22Rv1 (cell line): ENCODE data around the gene WDR87.
"Not testable (repeated sequence)": the region's sequence is repeated elsewhere in the genome, so short reads cannot be mapped to it uniquely, and the experiment has no call there.

Experiments
- H3K27ac ChIP-seq: fragments of 450-650 bp; 2 replicates; pipeline ENCODE4 v1.5.1; 2017
- ZFX ChIP-seq: fragments of 450-650 bp; IDR thresholded peaks from 2 replicates; pipeline ENCODE4 v1.6.1; 2017; ENCODE audit warnings: antibody characterized with exemption, borderline replicate concordance
- TF ChIP-seq, protein P1 (sequence below): fragments of 450-650 bp; IDR thresholded peaks from 2 replicates; pipeline ENCODE4 v1.5.1; 2017; ENCODE audit warnings: mild to moderate bottlenecking

Gene WDR87

DNA sequence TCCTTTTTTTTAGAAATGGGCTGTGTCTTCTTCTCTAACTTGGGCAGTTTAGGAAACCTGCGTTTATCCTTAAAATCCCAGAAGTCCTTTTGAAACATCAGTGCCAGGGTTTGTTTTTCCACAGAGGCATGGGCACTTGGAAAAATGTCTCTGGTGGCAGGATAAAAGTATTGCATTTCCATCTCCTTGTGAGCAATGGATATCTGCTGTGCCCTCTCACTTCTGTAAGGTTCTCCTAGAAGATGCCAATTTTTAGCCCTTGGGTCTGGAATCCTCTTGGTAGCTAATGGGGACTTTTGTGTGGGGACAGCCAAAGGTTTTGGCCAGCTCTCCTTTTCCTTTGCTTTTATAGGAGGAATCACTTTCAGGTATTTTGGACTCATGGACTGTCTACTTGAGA is 21.0 kb downstream of the WDR87 start:
- TF ChIP-seq, protein P1, sequence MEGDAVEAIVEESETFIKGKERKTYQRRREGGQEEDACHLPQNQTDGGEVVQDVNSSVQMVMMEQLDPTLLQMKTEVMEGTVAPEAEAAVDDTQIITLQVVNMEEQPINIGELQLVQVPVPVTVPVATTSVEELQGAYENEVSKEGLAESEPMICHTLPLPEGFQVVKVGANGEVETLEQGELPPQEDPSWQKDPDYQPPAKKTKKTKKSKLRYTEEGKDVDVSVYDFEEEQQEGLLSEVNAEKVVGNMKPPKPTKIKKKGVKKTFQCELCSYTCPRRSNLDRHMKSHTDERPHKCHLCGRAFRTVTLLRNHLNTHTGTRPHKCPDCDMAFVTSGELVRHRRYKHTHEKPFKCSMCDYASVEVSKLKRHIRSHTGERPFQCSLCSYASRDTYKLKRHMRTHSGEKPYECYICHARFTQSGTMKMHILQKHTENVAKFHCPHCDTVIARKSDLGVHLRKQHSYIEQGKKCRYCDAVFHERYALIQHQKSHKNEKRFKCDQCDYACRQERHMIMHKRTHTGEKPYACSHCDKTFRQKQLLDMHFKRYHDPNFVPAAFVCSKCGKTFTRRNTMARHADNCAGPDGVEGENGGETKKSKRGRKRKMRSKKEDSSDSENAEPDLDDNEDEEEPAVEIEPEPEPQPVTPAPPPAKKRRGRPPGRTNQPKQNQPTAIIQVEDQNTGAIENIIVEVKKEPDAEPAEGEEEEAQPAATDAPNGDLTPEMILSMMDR = no peak
- no peak for TF ChIP-seq ZFX
- no peak overlapping the region for H3K27ac ChIP-seq

DNA sequence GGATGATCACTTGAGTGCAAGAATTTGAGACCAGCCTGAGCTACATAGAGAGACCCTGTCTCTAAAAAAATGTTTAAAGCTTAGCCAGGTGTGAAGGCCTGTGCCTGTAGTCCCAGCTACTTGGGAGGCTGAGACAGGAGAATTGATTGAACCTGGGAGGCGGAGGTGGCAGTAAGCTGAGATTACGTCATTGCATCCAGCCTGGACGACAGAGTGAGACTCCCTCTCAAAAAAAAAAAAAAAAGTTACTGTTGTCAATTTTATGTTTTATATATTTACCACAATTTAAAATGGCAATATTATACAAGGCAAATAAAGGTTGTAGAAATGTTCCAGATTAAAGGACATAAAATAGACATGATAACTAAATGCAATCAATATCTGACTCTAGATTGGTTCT is 29.2 kb downstream of the WDR87 start:
- TF ChIP-seq, protein P1 = no peak
- no peak for TF ChIP-seq ZFX
- H3K27ac ChIP-seq = no peak overlapping the region

DNA sequence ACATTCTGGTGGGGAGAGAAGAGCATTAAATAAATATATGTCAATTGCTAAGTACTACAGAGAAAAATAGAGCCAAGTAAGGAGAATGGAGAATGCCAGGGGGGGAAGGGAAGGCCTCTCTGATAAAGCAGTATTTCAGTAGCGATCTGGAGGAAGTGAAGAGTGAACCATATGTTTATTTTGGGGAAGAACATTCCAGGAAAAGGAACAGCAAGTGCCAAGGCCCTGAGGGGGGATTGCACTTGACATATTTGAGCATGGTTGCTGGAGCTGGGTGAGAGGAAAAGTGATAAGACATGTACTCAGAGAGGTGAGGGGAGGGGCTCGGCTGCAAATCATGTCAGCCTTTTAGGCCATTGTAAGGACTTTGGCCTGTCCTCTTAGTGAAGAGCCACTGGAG is 30.4 kb downstream of the WDR87 start:
- no peak overlapping the region for H3K27ac ChIP-seq

DNA sequence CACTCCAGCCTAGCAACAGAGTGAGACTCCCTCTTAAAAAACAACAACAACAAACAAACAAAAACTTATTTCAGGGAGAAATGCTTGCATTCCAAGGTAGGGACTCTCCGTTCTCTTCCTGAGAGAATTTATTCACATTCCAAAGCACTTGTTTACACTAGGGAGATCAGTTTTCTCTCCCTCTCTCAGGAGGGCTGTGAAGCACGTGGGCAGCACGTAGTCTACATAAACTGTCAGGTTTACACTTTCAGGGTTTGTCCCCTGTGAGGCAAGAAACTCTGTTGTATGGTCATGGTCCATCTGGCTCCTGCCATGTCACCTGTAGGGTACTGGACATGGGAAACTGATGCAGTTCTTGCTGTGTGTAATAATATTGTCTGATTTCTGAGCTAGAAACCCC is 31.6 kb downstream of the WDR87 start:
- TF ChIP-seq, protein P1 = no peak
- TF ChIP-seq ZFX = no peak
- H3K27ac ChIP-seq = no peak overlapping the region

More for the DNA sequence above, 30.4 kb downstream of the WDR87 start:
- TF ChIP-seq, protein P1 = no peak
- no peak for TF ChIP-seq ZFX

DNA sequence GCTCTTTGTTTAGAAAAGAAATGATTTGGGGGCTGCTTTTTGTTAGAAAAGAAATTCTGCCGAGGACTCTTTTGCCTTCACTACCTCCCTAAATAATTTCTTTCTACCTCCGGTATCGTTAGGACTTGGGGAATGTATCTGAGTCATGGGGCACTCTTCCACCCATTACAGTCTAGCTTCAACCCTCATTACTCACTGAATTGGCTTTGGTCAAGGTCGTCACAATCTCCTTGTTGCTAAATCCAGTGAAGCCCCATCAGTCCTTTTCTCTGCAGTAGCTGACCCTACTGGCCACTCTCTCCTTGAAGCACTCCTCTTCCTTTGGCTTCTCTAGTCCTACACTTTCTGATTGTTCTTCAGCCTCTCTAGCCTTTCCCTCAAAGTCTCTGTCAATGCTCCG is 34.0 kb downstream of the WDR87 start:
- H3K27ac ChIP-seq = no peak overlapping the region
- TF ChIP-seq ZFX = no peak
- TF ChIP-seq, protein P1 = no peak

DNA sequence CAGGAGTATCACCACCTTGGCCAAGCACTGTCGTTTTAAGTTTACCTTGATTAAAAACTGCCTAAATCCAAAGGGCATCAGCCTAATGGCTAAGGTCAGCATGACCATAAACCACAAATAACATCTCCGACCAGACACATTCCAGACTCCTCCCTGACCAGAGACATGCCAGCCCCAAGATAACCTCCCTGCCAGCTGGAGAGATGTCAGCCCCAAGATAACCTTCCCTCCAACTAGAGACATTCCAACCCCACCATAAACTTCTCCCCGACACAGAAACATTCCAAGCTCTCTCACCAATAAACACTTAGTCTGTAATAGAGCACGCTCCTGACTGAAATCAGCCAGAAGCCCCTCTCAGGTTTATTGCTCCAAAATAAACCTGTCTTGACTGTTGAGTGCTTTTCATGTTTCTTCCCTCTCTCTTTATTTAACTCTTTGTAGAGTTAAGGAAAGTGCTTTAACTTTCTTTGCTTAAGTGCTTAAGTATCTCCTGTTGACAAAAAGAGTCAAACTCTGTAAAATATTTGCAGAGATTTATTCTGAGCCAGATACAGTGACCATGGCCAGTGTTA is 36.5 kb downstream of the WDR87 start:
- TF ChIP-seq ZFX = no peak
- TF ChIP-seq, protein P1 = no peak
- H3K27ac ChIP-seq = no peak overlapping the region

DNA sequence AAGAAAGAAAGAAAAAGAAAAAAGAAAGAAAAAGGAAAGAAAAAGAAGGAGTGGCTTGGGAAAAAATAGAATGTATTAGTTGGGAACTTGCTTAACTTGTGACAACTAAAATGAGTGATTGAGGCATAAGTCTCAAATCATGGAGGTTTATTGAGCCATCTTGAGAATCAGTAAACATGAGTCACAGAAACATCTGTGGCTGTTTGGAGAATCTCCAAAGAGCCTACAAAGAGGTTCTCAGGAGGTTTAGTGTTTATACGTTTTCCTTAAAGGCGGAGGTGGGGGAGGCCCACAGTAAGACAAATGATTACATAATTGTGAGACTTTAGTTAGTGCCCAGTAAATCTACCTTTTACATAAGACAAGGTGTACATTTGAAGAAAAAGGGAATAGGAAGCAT is 38.6 kb downstream of the WDR87 start:
- no peak overlapping the region for H3K27ac ChIP-seq
- TF ChIP-seq, protein P1 = no peak
- no peak for TF ChIP-seq ZFX

DNA sequence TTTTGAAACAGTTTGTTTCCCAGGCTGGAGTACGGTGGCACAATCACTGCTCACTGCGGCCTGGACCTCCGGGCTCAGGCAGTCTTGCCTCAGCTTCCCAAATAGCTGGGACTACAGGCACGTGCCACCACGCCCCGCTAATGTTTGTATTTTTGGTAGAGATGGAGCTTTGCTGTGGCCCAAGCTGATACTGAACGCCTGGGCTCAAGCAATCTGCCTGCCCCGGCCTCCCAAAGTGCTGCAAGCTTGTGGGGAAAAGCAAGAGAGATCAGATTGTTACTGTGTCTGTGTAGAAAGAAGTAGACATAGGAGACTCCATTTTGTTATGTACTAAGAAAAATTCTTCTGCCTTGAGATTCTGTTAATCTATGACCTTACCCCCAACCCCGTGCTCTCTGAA is 40.5 kb downstream of the WDR87 start:
- H3K27ac ChIP-seq = not testable (repeated sequence)
